Activated naive CD4-positive, alpha-beta T cell (primary cell): ENCODE measurements around the gene ART5.

Experiments used
- DNase-seq, 4 experiments: peaks; one replicate each; lab custom pipeline; 2025; lab: John Stamatoyannopoulos, UW

ART5 gene

DNA sequence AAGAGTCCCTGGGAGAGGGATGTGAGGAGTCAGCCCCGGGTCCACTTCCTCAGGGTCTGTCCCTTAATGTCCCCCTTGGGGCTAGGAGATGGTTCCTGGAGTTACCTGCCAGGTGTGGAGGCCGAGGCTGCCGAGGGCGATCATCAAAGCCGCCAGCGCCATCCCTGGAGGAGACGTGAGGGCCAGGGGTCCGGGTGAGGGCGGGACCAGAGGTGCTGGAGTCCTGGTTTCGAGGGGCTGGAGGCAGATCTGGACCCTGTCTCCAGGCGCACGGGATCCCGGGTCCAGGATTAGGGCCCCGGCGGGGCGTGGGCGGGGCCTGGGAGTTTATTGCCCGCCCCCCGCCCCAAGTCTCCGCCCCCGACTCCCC is at the start of gene ART5:
Gene ART5, minus strand, starts transcription at position 292 of the 370 bp plus-strand sequence. Its CDS starts 130 bp downstream, at position 162.
- no peak for DNase-seq

DNA sequence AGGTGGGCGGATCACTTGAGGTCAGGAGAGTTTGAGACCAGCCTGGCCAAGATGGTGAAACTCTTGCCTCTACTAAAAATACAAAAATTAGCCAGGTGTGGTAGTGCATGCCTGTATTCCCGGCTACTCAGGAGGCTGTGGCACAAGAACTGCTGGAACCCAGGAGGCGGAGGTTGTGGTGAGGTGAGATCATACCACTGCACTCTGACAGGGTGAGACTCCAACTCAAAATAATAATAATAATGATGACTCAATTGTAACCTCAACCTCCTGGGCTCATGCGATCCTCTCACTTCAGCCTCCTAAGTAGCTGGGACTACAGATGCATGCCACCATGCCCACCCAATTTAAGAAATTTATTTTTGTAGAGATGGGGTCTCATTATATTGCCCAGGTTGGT is 45.0 kb upstream of the ART5 start:
- no peak for DNase-seq

GRCh38 chr11:3685923-3686322 is 44.1 kb upstream of the ART5 start:
- DNase-seq = no peak

GRCh38 chr11:3684819-3685172 is 43.0 kb upstream of the ART5 start:
- no peak for DNase-seq

DNA sequence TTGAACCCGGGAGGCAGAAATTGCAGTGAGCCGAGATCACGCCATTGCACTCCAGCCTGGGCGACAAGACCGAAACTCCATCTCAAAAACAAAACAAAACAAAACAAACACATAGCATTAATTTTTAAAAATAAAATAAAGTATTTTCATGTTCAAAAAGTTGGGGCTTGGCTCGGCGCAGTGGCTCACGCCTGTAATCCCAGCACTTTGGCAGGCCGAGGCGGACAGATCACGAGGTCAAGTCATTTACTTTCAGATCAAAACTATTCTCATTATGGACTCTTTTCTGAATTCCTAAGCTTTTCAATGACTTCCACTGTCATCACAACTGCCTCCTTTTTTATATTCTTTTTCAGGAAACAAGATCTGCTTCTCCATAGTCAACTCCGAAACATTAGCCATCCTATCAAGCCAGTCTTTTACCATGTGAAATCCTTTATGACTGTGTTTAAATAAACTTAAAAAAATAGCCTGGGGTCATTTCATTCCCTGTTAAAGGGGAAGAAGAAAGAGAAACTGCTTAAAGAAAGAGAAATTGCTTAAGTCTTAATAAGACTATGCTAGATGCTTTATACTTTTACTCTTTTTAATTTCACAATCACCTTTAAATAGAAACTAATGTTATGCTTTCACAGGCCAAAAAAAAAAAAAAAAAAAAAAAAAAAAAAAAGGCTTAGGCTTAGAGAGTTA is 42.5 kb upstream of the ART5 start:
- DNase-seq = no peak

GRCh38 chr11:3683039-3683438 is 41.2 kb upstream of the ART5 start:
- no peak for DNase-seq

GRCh38 chr11:3679077-3679476 is 37.3 kb upstream of the ART5 start:
- DNase-seq = no peak

DNA sequence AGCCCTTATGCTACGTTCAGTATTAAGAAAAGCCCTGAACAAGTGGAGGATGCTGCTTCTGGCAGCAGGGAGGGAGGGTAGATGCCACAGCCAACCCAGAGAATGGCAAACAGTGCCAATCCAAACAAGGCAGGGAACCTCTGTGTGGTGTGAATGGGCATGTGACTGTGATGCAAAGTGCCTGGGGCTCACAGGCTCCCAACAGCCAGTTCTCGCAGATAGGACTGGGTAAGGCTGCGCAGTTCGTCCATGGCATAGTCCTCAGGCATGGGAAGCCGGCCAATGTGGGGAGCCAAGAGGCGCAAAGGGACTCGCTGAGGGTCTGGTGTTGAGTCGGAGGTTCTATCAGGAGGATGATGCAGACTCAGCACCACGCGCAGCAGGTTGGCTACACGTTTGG is 34.2 kb upstream of the ART5 start:
- no peak for DNase-seq

- DNase-seq = no peak
These were observed 32.4 kb upstream of the ART5 start for GRCh38 chr11:3674189-3674588.

DNA sequence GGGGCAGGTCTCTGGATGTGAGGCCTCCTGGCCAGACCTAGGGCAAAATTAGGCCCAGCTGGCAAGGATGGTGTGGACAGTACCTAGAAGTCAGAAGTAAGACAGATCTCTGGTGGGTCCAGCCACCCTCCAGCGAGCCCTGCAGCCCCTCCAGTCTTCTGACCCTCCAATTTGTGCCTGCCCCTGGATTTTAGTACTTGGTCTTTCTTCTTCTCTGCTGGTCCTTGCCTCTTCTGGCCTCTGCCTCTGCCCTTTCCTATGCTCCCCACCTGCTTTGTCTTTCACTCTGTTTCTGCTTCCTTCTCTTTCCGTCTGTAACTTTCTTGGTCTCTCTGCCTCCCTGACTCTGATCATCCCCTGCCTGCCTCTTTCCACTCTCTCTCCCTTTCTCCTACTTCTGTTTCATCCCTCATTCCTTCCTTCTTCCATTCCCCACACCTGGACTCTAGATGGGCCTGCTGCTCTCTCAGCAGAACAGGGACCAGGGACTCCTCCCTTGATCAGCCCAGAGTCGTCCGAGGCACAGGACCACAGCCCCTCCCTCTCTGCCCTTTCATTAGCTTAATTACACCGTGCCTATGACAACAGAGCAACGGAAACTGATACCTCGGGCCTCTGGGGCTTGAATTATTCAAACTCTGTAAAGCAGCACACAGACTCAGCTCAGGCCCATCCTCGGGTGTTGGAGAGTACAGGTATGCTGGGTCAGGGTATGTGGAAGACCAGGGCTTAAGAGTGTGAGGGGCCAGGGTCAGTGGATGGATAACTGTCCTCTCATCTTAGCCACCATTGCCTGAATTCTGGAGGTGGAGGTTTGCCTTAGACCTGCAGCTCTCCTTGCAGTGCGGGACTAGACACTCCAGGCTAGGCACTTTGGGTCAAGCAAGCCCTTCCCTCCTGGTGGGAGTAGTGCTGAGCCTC is 29.8 kb upstream of the ART5 start, which contains the start of gene CHRNA10:
Gene CHRNA10, minus strand, starts transcription at position 51 of the 921 bp plus-strand sequence. CDS start 72 bp downstream, outside the sequence.
- no peak for DNase-seq

DNA sequence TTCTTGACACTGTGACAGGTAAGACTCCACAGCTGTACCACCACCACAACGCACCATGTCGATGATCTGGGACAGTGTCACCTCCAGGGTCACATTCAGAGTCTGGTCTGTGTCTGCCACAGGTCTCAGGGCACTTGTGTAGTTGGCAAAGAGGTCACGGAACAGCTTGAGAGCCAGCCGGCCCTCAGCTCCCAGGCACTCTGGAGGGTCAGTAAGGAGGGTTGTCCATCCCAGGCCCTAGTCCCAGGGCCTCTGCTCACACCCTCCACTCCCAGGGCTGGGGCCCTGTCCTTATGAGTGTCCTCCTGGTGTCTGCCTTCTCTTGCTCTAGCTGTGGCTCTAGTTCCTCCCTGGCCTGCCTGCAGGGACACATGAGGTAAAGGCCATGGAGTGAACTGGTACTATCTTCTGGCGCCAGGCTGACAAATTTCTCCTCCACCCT is 28.0 kb upstream of the ART5 start:
- no peak for DNase-seq

- DNase-seq = no peak
These were observed 27.3 kb upstream of the ART5 start for GRCh38 chr11:3669128-3669527.

DNA sequence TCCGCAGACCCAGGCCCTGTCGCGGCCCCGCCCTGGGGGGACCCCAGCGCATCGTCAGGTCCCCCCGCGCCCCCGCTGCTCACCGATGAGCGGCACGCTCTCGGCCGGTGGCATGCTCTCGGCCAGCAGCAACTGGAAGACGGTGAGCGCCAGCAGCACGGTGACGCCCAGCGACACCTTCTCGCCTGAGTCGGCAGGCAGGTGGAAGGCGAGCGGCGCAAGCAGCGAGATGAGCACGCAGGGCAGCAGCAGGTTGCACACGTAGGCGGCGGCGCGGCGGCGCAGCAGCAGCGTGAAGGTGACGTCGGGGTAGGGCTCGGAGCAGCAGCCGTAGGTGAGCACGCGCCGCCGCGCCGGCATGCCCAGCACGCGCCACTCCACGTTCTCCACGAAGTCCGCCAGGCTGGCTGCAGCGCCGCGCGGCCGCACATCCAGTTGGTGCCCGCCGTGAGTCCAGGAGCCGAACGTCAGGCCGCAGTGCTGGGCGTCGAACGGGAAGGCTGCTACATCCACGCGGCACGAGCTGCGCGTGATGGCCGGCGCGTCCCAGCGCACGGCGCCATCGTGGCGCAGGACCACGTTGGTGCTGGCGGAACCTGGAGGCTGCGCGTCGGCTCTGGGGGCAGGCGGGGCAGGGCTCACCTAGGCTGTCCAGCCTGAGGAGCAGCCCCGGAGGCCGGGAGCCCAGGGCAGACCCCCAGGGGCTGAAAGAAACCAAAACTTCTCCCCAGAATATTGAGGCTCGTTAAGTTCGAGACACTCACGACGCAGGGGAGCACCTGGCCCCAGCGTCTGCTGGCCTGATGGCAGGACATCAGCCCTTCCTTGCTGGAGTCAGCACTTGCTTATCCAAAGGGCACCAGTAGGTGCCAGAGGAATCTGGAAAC is 25.6 kb upstream of the ART5 start:
- DNase-seq = no peak

DNA sequence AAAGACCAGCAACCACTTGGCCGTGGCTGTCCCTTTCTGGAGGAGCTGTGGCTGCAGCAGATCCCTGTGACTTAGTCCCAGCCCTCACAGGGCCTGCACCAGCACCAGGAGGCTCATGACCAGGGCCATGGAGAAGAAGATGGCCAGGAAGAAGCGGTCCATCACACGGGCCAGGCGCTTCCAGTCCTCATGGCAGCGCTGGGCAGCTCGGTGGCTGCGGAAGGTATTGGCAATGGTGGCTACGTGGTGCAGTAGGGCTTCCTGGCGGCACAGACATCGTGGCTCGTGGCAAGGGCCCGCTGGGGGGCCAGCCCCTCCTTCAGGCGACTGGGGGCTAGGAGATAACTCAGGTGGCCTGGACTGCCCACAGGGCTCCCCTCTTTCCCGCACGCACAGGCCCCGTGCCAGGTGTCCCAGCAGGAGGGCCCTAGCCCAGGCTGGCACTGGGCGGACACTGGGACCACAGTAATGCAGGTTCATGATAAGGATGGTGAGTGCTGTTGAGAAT is 24.3 kb upstream of the ART5 start:
- no peak for DNase-seq

DNA sequence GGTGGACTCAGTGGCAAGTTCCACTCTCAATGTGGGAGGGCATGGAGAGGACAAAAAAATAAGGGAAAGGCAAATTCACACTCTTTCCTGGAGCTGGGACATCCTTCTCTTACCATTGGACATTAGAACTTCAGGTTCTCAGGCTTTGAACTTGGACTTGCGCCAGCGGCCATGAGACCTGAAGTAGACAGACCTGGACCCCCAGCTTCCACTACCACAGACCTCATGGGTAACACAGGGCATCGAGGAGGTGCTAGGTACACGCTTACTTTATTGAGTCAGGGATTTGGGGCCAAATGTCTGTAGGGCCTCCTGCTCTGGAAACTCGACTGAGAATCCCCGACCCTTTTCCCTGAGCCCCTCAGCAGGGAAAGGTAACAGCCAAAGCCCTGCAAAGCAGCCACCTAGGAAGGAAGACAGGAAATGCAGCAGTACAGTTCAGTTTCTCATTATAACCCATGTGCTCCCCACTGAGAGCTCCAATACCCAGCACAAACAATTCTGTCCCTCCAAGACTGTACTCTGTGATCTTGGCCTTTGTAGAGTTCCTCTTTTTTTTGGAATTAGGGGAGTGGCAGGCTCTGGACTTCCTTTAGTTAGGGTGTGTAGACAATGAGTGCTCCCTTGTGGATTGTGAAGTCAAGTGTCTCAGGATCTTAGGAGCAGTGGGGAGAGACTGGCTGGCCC is 23.7 kb upstream of the ART5 start:
- DNase-seq = no peak

DNA sequence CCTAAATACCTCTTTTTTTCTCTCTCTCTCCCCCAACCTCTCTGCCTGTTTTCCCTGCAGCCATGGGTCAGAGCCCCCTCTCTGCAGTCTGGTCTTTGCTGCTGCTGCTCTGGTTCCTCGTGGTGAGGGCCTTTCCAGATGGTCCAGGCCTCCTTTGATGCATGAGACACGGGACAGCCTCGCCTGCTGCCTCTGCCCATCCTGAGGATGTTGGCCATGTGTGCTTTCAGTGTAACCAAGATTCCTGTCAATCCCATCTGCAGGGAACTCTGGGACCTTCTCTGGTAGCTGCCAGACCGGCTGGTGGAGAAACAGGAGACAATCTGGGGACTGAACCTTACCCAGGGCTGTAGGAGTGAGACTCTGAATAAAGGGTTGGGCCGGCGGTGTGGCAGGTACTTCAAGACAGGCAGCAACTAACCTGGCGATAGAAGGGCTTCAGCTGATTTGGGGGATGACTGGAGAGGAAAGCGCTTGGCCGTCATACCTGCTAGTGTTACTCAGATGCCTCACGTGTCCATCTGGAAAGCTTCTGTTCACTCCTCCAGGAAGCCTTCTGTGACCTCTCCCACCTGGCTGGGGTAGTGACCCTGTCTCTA is 22.3 kb upstream of the ART5 start:
- DNase-seq = no peak

GRCh38 chr11:3662856-3663255 is 21.1 kb upstream of the ART5 start:
- DNase-seq = no peak

- DNase-seq = no peak
These were observed 19.2 kb upstream of the ART5 start for GRCh38 chr11:3660960-3661359.

GRCh38 chr11:3659595-3660515 is 18.1 kb upstream of the ART5 start:
- DNase-seq = no peak

DNA sequence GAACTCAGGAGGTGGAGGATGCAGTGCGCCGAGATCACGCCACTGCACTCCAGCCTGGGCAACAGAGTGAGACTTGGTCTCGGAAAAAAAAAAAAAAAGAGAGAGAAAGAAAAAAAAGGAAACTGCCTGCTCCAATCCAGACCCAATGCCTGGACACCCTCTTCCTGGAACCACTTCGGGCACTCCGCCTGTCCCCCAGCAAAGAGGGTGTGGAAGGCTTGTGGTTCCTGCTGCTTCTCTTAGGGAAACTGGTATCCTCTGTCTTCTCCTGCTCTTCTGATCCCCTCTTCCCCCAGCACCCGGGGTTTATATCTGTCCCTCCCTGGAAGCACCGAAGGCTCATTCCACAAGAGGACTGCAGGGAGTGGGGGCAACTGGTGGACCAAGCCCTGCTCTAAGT is 16.5 kb upstream of the ART5 start:
- no peak for DNase-seq
